ENCODE results near the gene SKP2.

DNA sequence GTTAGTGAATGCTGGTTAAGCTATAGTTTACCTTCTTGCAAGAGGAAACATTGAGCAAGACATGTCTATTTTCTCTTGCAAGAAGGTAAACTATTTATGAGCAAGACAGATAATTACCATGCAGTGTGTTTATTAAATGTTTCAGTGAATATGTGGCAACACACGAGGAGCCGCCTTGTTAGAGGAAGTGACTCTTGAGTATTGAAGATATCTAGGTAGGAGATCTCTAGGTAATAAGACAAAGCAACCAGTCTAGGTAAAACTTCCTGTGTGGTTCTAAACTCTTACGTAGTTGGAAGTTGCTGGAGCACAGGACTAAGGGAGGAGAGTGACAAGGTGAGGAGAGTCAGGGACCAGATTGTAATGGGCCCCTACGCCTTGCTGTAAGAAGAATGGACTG is 16.8 kb downstream of the SKP2 start:
- TF ChIP-seq CTCF (IDR thresholded peaks at IDR 0.05; ENCODE audit: poor library complexity): no peak
- no peak for TF ChIP-seq EZH2 (IDR thresholded peaks at IDR 0.05; ENCODE audit: borderline replicate concordance)
- no peak for TF ChIP-seq EZH2phosphoT487 (IDR thresholded peaks at IDR 0.05; ENCODE audit: low read depth, severe bottlenecking, unreplicated experiment)

All from hepatocyte (in vitro differentiated cells).